NCI-H2081 treated with DMSO at 0.1 percent for 48 hours (cell line): ENCODE measurements around the gene BCL2L2.
"Not testable (repeated sequence)": the region's sequence is repeated elsewhere in the genome, so short reads cannot be mapped to it uniquely, and the experiment has no call there.

Experiments
- DNase-seq: peaks from one replicate; lab custom pipeline; 2025; lab: John Stamatoyannopoulos, UW

Gene BCL2L2

GRCh38 chr14:23306412-23307145 lies at the start of gene BCL2L2:
TSS of gene BCL2L2 (plus strand) at chr14:23306833. CDS start at chr14:23307768, 935 bp downstream.
- DNase-seq, result no peak

GRCh38 chr14:23258256-23258655 lies 48.4 kb upstream of the BCL2L2 start:
- DNase-seq, result no peak

DNA sequence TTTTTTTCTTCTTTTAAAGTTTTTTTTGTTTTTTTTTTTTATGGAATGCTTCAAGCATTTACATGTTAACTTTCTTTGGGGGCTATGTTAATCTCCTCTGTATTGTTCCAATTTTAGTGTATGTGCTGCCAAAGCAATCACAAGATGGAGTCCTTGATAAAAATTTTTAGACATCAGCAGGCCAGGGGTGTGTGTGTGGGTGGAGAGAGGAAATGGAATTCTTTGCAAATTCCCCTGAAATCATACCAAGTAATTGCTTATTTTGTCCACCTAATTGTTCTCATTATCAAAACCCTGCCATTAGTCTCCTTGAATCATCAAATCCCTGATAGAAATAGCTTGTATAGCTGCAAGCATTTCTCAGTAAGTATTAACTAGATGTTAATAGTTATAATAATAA lies 47.2 kb upstream of the BCL2L2 start:
- no peak for DNase-seq

- not testable (repeated sequence) for DNase-seq
Measured at GRCh38 chr14:23260849-23261248, 45.8 kb upstream of the BCL2L2 start.

GRCh38 chr14:23269193-23269592 lies 37.4 kb upstream of the BCL2L2 start:
- DNase-seq, result no peak

DNA sequence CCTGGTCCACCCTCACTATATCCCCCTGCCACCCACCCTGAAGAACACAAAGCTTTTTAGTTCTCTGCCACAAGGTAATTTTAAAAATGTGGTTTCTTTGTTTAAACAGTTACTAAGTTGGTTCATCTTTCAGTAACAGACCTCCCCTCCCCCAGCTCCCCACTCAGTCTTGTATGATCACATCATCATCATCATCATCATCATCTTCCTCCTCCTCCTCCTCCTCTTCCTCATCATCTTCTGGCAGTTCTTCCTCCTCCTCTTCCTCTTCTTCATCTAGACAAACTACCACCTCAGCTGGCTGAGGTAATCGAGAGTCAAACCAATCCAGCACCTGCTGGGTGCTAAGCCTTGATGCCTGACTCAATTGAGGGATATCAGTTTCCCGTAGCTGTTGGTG lies 31.2 kb upstream of the BCL2L2 start:
- DNase-seq, result no peak

DNA sequence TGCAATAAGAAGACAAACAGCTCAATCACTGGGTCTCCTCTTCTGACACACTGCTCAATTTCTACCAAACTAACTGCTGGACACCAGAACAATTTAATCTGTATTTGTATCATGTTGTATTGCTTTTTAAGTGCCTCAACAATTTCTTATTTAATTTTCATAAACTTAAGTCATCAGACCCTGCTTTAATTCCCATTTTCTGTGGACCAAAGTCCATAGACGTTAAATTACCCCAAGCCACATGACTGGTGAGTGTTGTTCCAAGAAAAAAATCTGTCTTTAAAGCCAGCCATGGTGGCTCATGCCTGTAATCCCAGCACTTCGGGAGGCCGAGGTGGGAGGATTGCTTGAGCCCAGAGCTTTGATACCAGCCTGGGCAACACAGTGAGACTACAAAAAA lies 29.4 kb upstream of the BCL2L2 start:
- DNase-seq, result no peak

DNA sequence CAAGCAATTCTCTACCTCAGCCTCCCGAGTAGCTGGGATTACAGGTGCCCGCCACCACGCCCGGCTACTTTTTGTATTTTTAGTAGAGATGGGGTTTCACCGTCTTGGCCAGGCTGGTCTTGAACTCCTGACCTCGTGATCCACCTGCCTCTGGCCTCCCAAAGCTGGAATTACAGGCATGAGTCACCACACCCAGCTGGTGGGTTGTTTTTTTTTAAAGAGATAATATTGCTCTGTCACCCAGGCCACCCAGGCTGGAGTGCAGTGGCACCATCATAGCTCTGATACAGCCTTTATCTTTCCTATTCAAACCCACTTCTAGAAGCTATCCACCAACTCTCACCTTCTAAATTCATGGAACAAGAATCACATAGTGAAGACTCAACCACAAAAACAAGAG lies 28.7 kb upstream of the BCL2L2 start:
- DNase-seq, result not testable (repeated sequence)

GRCh38 chr14:23281247-23281646 lies 25.4 kb upstream of the BCL2L2 start:
- DNase-seq, result no peak

DNA sequence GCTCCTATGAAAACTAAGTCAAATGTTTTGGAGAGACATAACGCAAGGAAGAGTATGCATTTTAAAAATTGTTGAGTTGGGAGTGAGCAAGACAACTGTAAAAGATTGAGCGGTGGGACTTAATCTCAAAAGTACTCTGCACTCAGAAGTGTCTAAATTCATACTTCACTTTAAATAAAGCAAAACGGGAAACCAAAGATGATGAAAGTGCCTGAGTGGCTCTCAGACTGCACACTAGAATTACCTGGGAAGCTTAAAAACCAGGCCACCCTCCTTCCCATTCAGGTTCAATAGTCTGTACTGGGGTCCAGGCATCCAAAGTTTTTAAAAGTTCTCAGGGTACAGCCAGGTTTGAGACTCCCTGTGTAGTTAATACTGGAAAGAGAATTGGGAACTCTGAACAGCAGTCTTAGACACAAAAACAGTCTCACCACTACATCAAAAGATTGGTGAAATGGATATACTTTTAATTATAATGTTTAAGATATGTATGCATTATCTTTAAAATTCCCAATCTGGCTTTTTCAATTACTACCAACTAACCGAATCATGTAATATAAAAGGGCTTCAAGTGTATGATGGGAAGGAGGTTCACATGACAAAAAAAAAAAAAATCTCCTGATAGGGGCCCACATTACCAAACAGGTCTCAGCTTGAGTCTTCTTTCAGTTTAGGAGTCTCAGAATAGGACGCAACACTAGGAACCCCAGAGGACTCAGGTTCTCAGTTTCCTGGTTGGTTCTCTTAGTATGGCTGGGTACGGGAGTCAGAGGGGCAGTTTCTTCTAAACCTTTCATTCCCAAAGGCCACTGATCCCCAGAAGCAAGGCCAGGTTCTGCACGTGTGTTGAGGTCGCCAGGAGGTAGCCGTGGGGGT lies 21.7 kb upstream of the BCL2L2 start:
- no peak for DNase-seq

GRCh38 chr14:23285530-23286019 lies 21.1 kb upstream of the BCL2L2 start:
- DNase-seq, result no peak

DNA sequence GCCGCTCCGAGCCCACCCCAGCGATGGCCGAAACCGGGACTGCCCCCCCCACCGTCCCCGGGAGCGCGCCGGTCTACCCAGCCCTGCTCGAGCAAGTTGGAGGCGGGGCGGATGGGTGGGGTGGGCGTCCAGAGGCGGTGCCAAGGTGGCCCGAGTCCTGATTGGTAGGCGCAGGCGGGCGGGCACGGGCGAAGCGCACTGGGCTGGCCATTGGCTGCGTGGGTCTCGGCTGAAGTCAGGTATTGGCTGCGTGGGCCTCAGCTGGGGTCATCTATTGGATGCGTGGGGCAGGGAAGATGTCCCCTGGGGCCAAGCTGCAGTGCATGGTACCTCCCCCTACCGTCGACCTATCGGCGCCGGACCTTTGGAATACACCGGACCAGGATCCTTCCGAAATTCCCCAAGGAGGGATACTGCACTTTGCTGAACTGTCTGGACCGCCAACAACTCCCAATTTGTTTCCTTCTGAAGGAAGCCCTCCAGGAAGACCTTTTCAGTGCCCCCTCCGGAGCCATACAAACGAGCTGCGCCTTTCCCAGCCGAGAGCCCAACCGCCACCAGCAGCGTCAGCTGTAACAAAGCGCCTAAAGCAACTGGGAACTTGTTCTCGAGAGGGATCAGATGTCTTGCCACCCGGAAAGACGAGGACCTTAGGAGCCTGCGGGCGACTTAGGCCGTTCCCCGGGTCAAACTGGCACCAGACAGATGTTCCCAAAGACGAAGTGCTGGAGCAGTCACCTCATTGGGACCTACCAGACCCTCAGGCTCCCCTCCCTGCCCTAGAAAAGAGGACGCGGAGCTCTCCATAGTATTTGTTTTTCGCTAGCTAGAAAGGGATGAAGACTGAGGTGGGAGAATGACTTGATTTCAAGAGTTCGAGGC lies 20.4 kb upstream of the BCL2L2 start, which contains the start of gene HOMEZ:
Gene HOMEZ (minus strand): TSS at position 113 of the 882 bp plus-strand sequence. CDS start 180 bp downstream, outside the sequence.
- peak; percentile 87 for DNase-seq

DNA sequence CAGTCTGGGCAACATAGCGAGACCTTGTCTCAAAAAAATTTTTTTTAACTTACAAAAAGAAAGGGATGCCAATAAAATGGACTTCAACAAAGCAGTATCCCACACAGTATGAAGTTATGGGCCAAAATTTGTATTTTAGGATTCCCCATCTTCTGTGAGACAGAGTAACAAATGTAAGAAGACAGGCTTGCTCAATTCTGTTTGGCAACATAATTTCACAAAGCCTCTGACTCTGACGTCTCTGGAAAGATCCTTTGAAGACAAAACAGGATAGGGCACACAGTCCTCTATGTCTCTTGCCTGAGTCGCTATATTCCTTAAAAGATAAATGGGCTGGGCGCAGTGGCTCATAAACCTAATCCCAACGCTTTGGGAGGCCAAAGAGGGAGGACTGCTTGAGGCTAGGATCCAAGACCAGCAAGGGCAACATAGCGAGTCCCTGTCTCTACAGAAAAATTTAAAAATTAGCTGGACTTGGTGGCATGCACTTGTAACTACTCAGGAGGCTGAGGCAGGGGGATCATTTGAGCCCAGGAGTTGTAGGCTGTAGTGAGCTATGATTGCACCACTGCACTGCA lies 19.6 kb upstream of the BCL2L2 start:
- no peak for DNase-seq

- DNase-seq, result no peak
Measured at GRCh38 chr14:23294734-23295561, 11.7 kb upstream of the BCL2L2 start.

- no peak for DNase-seq
Measured at GRCh38 chr14:23296012-23296777, 10.4 kb upstream of the BCL2L2 start.

DNA sequence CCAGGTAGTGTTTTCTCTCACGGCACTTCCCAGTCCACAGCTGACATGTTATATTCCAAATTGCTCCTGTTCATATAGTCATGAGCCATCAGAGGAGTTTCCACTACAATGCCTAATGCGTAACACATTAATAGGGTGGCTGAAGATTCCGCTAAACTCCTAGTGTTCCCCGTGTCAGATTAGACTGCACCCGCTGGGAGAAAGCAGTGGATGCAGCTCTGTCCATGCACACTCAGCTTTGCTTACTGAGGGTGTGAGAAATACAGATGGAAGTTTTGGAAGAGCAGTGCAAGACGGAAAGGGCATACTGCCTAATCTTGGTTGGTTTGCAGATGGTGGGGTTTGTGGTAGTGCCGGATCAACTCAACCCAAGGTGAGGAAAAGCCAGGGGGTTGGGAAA lies 9.5 kb upstream of the BCL2L2 start:
- no peak for DNase-seq

DNA sequence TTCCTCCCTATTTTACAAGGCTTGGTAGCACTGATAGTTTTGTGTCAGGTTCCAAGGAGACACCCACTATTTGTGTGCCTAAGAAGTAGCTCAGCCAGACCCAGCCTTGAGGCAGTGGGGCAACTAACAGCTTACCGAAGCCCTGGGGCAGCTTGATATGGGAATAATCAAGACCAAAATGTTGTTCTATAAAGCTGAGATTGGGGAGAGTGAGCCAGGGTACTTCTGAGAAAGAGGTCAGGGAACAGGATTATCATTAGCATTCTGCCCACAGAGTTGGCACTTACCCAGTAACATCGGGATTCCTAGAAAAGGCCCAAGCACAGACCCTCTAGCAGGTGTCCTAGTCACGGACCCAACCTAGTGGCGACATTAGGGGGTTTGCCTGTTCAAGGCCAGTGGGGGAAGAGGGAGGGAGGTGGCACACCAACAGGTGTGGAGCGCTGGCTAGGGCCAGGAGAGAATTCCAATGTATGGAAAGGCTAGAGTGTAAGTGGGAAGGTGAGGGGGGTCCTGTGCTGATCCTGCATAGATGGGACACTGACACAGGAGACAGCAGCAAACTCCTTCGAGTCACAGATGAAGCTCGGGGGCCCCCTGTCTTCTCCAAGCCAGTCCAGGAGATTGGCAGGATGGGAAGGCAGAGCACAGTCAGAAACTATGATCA lies 8.9 kb upstream of the BCL2L2 start:
- no peak for DNase-seq

GRCh38 chr14:23299211-23299957 lies 7.2 kb upstream of the BCL2L2 start:
- DNase-seq, result no peak
